Measurements from ENCODE around the gene TBC1D20.

DNA sequence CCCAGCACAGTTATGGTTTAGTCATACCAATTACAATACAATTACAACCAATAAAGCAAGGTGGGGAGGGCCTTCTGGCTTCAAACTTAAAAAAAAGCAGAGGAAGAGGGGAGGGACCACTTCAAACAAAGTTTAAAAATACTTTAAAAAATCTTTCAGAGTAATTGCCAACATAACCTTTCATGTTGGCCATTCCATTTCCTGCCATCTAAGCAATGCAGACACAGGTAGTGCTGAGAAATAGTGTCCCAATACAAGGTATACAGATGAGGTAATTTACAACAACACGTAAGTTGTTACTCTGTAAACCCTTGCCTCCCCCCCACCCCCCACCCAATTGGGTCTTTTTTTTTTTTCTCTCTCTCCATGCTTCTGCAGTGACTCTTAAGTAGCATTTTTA, 18.8 kb upstream of the TBC1D20 start:
- TF ChIP-seq, protein P1, sequence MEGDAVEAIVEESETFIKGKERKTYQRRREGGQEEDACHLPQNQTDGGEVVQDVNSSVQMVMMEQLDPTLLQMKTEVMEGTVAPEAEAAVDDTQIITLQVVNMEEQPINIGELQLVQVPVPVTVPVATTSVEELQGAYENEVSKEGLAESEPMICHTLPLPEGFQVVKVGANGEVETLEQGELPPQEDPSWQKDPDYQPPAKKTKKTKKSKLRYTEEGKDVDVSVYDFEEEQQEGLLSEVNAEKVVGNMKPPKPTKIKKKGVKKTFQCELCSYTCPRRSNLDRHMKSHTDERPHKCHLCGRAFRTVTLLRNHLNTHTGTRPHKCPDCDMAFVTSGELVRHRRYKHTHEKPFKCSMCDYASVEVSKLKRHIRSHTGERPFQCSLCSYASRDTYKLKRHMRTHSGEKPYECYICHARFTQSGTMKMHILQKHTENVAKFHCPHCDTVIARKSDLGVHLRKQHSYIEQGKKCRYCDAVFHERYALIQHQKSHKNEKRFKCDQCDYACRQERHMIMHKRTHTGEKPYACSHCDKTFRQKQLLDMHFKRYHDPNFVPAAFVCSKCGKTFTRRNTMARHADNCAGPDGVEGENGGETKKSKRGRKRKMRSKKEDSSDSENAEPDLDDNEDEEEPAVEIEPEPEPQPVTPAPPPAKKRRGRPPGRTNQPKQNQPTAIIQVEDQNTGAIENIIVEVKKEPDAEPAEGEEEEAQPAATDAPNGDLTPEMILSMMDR (IDR thresholded peaks at IDR 0.05; ENCODE audit: low read depth, low read length), result no peak
- TF ChIP-seq POLR2A (IDR thresholded peaks at IDR 0.05; ENCODE audit: extremely low read depth, insufficient read length), result no peak
- TF ChIP-seq MYC (IDR thresholded peaks at IDR 0.05; ENCODE audit: low read depth, low read length), result no peak
